Sigmoid colon (tissue), 4 donors: ENCODE results near the gene AUNIP.

Experiments used
- EP300 ChIP-seq, 4 donors: sonication (generic); formaldehyde crosslinking; IDR thresholded peaks; one replicate each; pipeline ENCODE4 v1.6.1; 2017; ENCODE audit warnings: antibody characterized with exemption in 4 of 4
- POLR2A ChIP-seq, 2 donors: fragments of 450-650 bp; IDR thresholded peaks; one replicate each; pipeline ENCODE4 v1.6.1; 2016; ENCODE audit warnings: antibody characterized with exemption in 2 of 2, mild to moderate bottlenecking in 2 of 2, moderate library complexity in 2 of 2
- POLR2AphosphoS5 ChIP-seq, 4 donors: sonication (generic); formaldehyde crosslinking; IDR thresholded peaks; one replicate each; pipeline ENCODE4 v1.6.1; 2017; ENCODE audit warnings: antibody characterized with exemption in 4 of 4
- TF ChIP-seq, protein P1 (sequence below), 4 experiments: fragments of 450-650 bp in 3 of 4; fragments of 200-600 bp in 1 of 4; IDR thresholded peaks; one replicate each; pipeline ENCODE4 v1.5.1; 2016 to 2019; ENCODE audit warnings: antibody characterized with exemption in 4 of 4, mild to moderate bottlenecking in 3 of 4, moderate library complexity in 2 of 4

DNA sequence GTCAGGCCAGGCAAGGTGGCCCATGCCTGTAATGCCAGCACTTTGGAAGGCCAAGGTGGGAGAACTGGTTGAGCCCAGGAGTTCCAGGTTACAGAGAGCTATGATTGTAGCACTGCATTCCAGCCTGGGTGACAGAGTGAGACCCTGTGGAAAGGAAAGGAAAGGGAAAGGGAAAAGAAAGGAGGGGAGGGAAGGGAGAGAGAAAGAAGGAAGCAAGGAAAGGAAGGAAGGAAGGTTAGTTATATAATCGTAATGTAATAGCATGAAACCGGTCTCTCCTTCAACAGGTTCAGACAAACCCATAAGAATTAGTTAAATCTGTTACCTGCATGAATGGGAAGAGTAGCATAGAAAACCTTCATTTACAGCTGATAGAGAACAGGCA, 17.4 kb upstream of the AUNIP start:
- TF ChIP-seq, protein P1, sequence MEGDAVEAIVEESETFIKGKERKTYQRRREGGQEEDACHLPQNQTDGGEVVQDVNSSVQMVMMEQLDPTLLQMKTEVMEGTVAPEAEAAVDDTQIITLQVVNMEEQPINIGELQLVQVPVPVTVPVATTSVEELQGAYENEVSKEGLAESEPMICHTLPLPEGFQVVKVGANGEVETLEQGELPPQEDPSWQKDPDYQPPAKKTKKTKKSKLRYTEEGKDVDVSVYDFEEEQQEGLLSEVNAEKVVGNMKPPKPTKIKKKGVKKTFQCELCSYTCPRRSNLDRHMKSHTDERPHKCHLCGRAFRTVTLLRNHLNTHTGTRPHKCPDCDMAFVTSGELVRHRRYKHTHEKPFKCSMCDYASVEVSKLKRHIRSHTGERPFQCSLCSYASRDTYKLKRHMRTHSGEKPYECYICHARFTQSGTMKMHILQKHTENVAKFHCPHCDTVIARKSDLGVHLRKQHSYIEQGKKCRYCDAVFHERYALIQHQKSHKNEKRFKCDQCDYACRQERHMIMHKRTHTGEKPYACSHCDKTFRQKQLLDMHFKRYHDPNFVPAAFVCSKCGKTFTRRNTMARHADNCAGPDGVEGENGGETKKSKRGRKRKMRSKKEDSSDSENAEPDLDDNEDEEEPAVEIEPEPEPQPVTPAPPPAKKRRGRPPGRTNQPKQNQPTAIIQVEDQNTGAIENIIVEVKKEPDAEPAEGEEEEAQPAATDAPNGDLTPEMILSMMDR (IDR thresholded peaks at IDR 0.05): no peak
- TF ChIP-seq POLR2A (IDR thresholded peaks at IDR 0.05) (no peak), POLR2AphosphoS5 (IDR thresholded peaks at IDR 0.05) (no peak), EP300 (IDR thresholded peaks at IDR 0.05) (no peak)
